HepG2 (cell line): ENCODE data around the gene LARP4. TPM values are rescaled to one million over a fixed set of nuclear protein-coding genes. Genes with fewer than 3 reads are reported as not detected.

ENCODE experiments used
- CCDC6 ChIP-seq: sonication (generic); formaldehyde crosslinking; IDR thresholded peaks from 2 replicates; pipeline ENCODE4 v1.8.1; 2022; ENCODE audit warnings: mild to moderate bottlenecking, missing genetic modification reagents, moderate library complexity
- CHD4 ChIP-seq: fragments of 200-600 bp; sonication (generic); IDR thresholded peaks from 2 replicates; pipeline ENCODE4 v1.7.0; 2017; ENCODE audit warnings: mild to moderate bottlenecking, low read length, borderline replicate concordance
- HINFP ChIP-seq: sonication (generic); formaldehyde crosslinking; IDR thresholded peaks from 2 replicates; pipeline ENCODE4 v1.4.0; 2020; ENCODE audit warnings: low read depth, mild to moderate bottlenecking, missing genetic modification reagents
- HOXA5 ChIP-seq: sonication (generic); formaldehyde crosslinking; IDR thresholded peaks from 2 replicates; pipeline ENCODE4 v1.4.0; 2020; ENCODE audit warnings: missing genetic modification reagents
- JDP2 ChIP-seq: sonication (generic); formaldehyde crosslinking; IDR thresholded peaks from 2 replicates; pipeline ENCODE4 v1.8.1; 2022; ENCODE audit warnings: missing genetic modification reagents, borderline replicate concordance
- KLF15 ChIP-seq: sonication (generic); formaldehyde crosslinking; IDR thresholded peaks from 2 replicates; pipeline ENCODE4 v1.8.1; 2023; ENCODE audit warnings: borderline replicate concordance, mild to moderate bottlenecking, inconsistent platforms, missing genetic modification reagents, mixed read lengths
- MLXIP ChIP-seq: sonication (generic); formaldehyde crosslinking; IDR thresholded peaks from 2 replicates; pipeline ENCODE4 v1.9.0; 2021; ENCODE audit warnings: missing genetic modification reagents, borderline replicate concordance
- PRDM4 ChIP-seq: sonication (generic); formaldehyde crosslinking; IDR thresholded peaks from 2 replicates; pipeline ENCODE4 v1.9.0; 2021; ENCODE audit warnings: missing genetic modification reagents, borderline replicate concordance
- SMARCE1 ChIP-seq: fragments of 450-650 bp; IDR thresholded peaks from 2 replicates; pipeline ENCODE4 v1.6.1; 2017; ENCODE audit warnings: borderline replicate concordance
- TFDP2 ChIP-seq: sonication (generic); formaldehyde crosslinking; IDR thresholded peaks from 2 replicates; pipeline ENCODE4 v1.4.0; 2020; ENCODE audit warnings: missing genetic modification reagents
- TGIF2 ChIP-seq: IDR thresholded peaks from 2 replicates; pipeline ENCODE4 v1.6.1; 2016; ENCODE audit warnings: control low read depth, missing compliant biosample characterization
- THAP8 ChIP-seq: sonication (generic); formaldehyde crosslinking; IDR thresholded peaks from 2 replicates; pipeline ENCODE4 v1.5.1; 2020; ENCODE audit warnings: missing genetic modification reagents, mild to moderate bottlenecking, borderline replicate concordance
- ZIK1 ChIP-seq: sonication (generic); formaldehyde crosslinking; IDR thresholded peaks from 2 replicates; pipeline ENCODE4 v1.5.0; 2020; ENCODE audit warnings: mild to moderate bottlenecking, low read depth, missing genetic modification reagents, borderline replicate concordance
- ZNF292 ChIP-seq: sonication (generic); formaldehyde crosslinking; IDR thresholded peaks from 2 replicates; pipeline ENCODE4 v1.8.1; 2022; ENCODE audit warnings: mild to moderate bottlenecking, low read depth, missing genetic modification reagents, borderline replicate concordance
- ZNF576 ChIP-seq: sonication (generic); formaldehyde crosslinking; IDR thresholded peaks from 2 replicates; pipeline ENCODE4 v1.4.0; 2020; ENCODE audit warnings: mild to moderate bottlenecking, missing genetic modification reagents
- ZNF768 ChIP-seq: sonication (generic); formaldehyde crosslinking; IDR thresholded peaks from 2 replicates; pipeline ENCODE4 v1.4.0; 2020; ENCODE audit warnings: missing genetic modification reagents
- ZNF772 ChIP-seq: sonication (generic); formaldehyde crosslinking; IDR thresholded peaks from 2 replicates; pipeline ENCODE4 v1.5.0; 2020; ENCODE audit warnings: mild to moderate bottlenecking, missing genetic modification reagents
- ZNF83 ChIP-seq: sonication (generic); formaldehyde crosslinking; IDR thresholded peaks from 2 replicates; pipeline ENCODE4 v1.4.0; 2020; ENCODE audit warnings: missing genetic modification reagents, mild to moderate bottlenecking, borderline replicate concordance
- ZNF850 ChIP-seq: sonication (generic); formaldehyde crosslinking; conservative IDR thresholded peaks from 2 replicates; pipeline ENCODE4 v1.9.0; 2021; ENCODE audit warnings: mild to moderate bottlenecking, missing genetic modification reagents
- polyA plus RNA-seq, 8 experiments: library from polyadenylated mRNA; depleted of rRNA in 3 of 8; stranded (reverse) in 7 of 8; unstranded in 1 of 8; fragments of >200 nt; fragmentation: Illumina TruSeq in 4 of 8; extraction: Trizol in 4 of 8; gene quantifications; 2 replicates each; pipeline versions ENCODE4 v1.2.1 to v1.2.3, GENCODE V29; 2011 to 2016; ENCODE audit warnings: low read depth in 4 of 8, missing spikeins in 1 of 8, mixed read lengths in 1 of 8; ENCODE audit not compliant: insufficient read depth in 1 of 8
- total RNA-seq, 5 experiments: library from RNA; depleted of rRNA; stranded (reverse); fragments of >200 nt; fragmentation: Illumina TruSeq; extraction: Trizol; gene quantifications; 2 replicates each; pipeline ENCODE4 v1.2.3, GENCODE V29; 2016; ENCODE audit warnings: low read depth in 1 of 5

LARP4 gene
- total and polyA plus RNA-seq, 2 of the 13 experiments (the other 11 are each of a cell fraction or from before 2014, with no cell fraction given): 16.4 to 42.7 TPM

- no peak for TF ChIP-seq ZNF292 (CRISPR knock-in tag)
- TF ChIP-seq KLF15 (CRISPR knock-in tag): no peak
- TF ChIP-seq ZNF576: no peak
- peak; percentile 65 for TF ChIP-seq CCDC6 (CRISPR knock-in tag)
- TF ChIP-seq HOXA5 (CRISPR knock-in tag): no peak
- TF ChIP-seq ZNF83 (CRISPR knock-in tag): no peak
- TF ChIP-seq PRDM4 (CRISPR knock-in tag): no peak; the same call in 1 of the 2 replicates
- TF ChIP-seq ZNF850: no peak
- TF ChIP-seq THAP8 (CRISPR knock-in tag): no peak
- TF ChIP-seq JDP2 (CRISPR knock-in tag): no peak
- TF ChIP-seq ZNF768: peak; percentile 32; the same call in 1 of the 2 replicates
- no peak for TF ChIP-seq HINFP (CRISPR knock-in tag)
- peak; percentile 23; the same call in 1 of the 2 replicates for TF ChIP-seq TGIF2
- no peak for TF ChIP-seq SMARCE1
- no peak for TF ChIP-seq ZNF772
- no peak; the same call in 1 of the 2 replicates for TF ChIP-seq ZIK1 (CRISPR knock-in tag)
- TF ChIP-seq MLXIP: no peak
- no peak for TF ChIP-seq CHD4
- TF ChIP-seq TFDP2 (CRISPR knock-in tag): peak; percentile 20; the same call in 1 of the 2 replicates
These were observed 104.4 kb downstream of the LARP4 start, which contains the start of gene DIP2B (continued) for GRCh38 chr12:50504798-50505674.
